SH-SY5Y (cell line): ENCODE results near the gene CREB3L2.

Experiments used
- GATA2 ChIP-seq: IDR thresholded peaks from 2 replicates; pipeline ENCODE4 v1.6.1; 2011; ENCODE audit warnings: mild to moderate bottlenecking, low read depth, low read length
- GATA3 ChIP-seq: IDR thresholded peaks from 2 replicates; pipeline ENCODE4 v1.6.1; 2011; ENCODE audit warnings: low read depth, mild to moderate bottlenecking, low read length, moderate library complexity

CREB3L2 gene

GRCh38 chr7:137891016-137891655 is 110.8 kb downstream of the CREB3L2 start:
- TF ChIP-seq GATA2 (no peak), GATA3 (no peak)

- TF ChIP-seq GATA3 (no peak), GATA2 (no peak)
Measured at GRCh38 chr7:137890449-137890921, 111.4 kb downstream of the CREB3L2 start.

- TF ChIP-seq GATA3: no peak
- TF ChIP-seq GATA2: no peak
Measured at GRCh38 chr7:137888241-137888640, 113.6 kb downstream of the CREB3L2 start.

GRCh38 chr7:137886746-137887145 is 115.1 kb downstream of the CREB3L2 start:
- TF ChIP-seq GATA2 (no peak), GATA3 (no peak)

GRCh38 chr7:137886281-137886680 is 115.6 kb downstream of the CREB3L2 start:
- no peak for TF ChIP-seq GATA3
- TF ChIP-seq GATA2: no peak

- TF ChIP-seq GATA3 (no peak), GATA2 (no peak)
Measured at GRCh38 chr7:137885678-137886077, 116.2 kb downstream of the CREB3L2 start.

GRCh38 chr7:137882806-137883205 is 119.1 kb downstream of the CREB3L2 start:
- TF ChIP-seq GATA2 (no peak), GATA3 (no peak)

- no peak for TF ChIP-seq GATA3
- no peak for TF ChIP-seq GATA2
Measured at GRCh38 chr7:137882261-137882668, 119.6 kb downstream of the CREB3L2 start.

- TF ChIP-seq GATA3 (no peak), GATA2 (no peak)
Measured at GRCh38 chr7:137881607-137882260, 120.2 kb downstream of the CREB3L2 start.

GRCh38 chr7:137880432-137880831 is 121.5 kb downstream of the CREB3L2 start:
- no peak for TF ChIP-seq GATA2
- TF ChIP-seq GATA3: no peak

- no peak for TF ChIP-seq GATA2
- TF ChIP-seq GATA3: no peak
Measured at GRCh38 chr7:137879357-137880158, 122.3 kb downstream of the CREB3L2 start.

- TF ChIP-seq GATA3 (no peak), GATA2 (no peak)
Measured at GRCh38 chr7:137878333-137878961, 123.4 kb downstream of the CREB3L2 start.

GRCh38 chr7:137877027-137877675 is 124.7 kb downstream of the CREB3L2 start:
- TF ChIP-seq GATA3 (no peak), GATA2 (no peak)

GRCh38 chr7:137875746-137876145 is 126.1 kb downstream of the CREB3L2 start:
- TF ChIP-seq GATA3 (no peak), GATA2 (no peak)

GRCh38 chr7:137873979-137874777 is 127.7 kb downstream of the CREB3L2 start:
- 0 out of 2 replicates have a peak, but pooled peaks have one; percentile 14 for TF ChIP-seq GATA3
- TF ChIP-seq GATA2: no peak
